SK-N-SH treated with all-trans-retinoic acid at 6 μM for 48 hours (cell line): Measurements from ENCODE around the gene SEH1L.

ENCODE experiments used
- ATAC-seq: fragments of 200-7000 bp; cut with Tn5 transposase; 3 replicates; pipeline ENCODE4 v1.9.1; 2020; ENCODE audit warnings: mild to moderate bottlenecking, moderate library complexity
- ARNTL ChIP-seq: fragments of 450-650 bp; formaldehyde crosslinking; IDR thresholded peaks from 2 replicates; pipeline ENCODE4 v1.5.0; 2020; ENCODE audit warnings: low read depth, mild to moderate bottlenecking, moderate library complexity, borderline replicate concordance
- BACH2 ChIP-seq: fragments of 250-450 bp; sonication (Bioruptor Pico); IDR thresholded peaks from 2 replicates; pipeline ENCODE4 v1.9.0; 2021; ENCODE audit warnings: mild to moderate bottlenecking, borderline replicate concordance
- CSDC2 ChIP-seq: fragments of 250-450 bp; sonication (Bioruptor Pico); IDR thresholded peaks from 2 replicates; pipeline ENCODE4 v1.5.0; 2020; ENCODE audit warnings: mild to moderate bottlenecking, moderate library complexity
- ESRRG ChIP-seq: fragments of 250-450 bp; sonication (Bioruptor Pico); IDR thresholded peaks from 2 replicates; pipeline ENCODE4 v1.6.1; 2021; ENCODE audit warnings: mild to moderate bottlenecking
- GLIS3 ChIP-seq: fragments of 250-450 bp; sonication (Bioruptor Pico); IDR thresholded peaks from 2 replicates; pipeline ENCODE4 v1.5.0; 2020; ENCODE audit warnings: mild to moderate bottlenecking, moderate library complexity
- ISL1 ChIP-seq: fragments of 250-450 bp; sonication (Bioruptor Pico); IDR thresholded peaks from 2 replicates; pipeline ENCODE4 v2.1.2; 2022; ENCODE audit warnings: mild to moderate bottlenecking, moderate library complexity
- OSR1 ChIP-seq: fragments of 250-450 bp; sonication (Bioruptor Pico); IDR thresholded peaks from 2 replicates; pipeline ENCODE4 v1.8.0; 2022; ENCODE audit warnings: moderate library complexity, mild to moderate bottlenecking, inconsistent platforms
- PPARA ChIP-seq: fragments of 250-450 bp; sonication (Bioruptor Pico); IDR thresholded peaks from 2 replicates; pipeline ENCODE4 v1.5.0; 2020; ENCODE audit warnings: mild to moderate bottlenecking, borderline replicate concordance
- RARB ChIP-seq: fragments of 250-450 bp; sonication (Bioruptor Pico); IDR thresholded peaks from 2 replicates; pipeline ENCODE4 v1.8.0; 2021; ENCODE audit warnings: mild to moderate bottlenecking, moderate library complexity
- TOX ChIP-seq: fragments of 250-450 bp; sonication (Bioruptor Pico); IDR thresholded peaks from 2 replicates; pipeline ENCODE4 v1.8.0; 2021; ENCODE audit warnings: mild to moderate bottlenecking, moderate library complexity, borderline replicate concordance
- ZC3H10 ChIP-seq: fragments of 250-450 bp; sonication (Bioruptor Pico); IDR thresholded peaks from 2 replicates; pipeline ENCODE4 v1.5.1; 2021; ENCODE audit warnings: mild to moderate bottlenecking, moderate library complexity
- ZFP3 ChIP-seq: fragments of 250-450 bp; sonication (Bioruptor Pico); IDR thresholded peaks from 2 replicates; pipeline ENCODE4 v1.5.0; 2020; ENCODE audit warnings: mild to moderate bottlenecking, moderate library complexity
- ZFP30 ChIP-seq: fragments of 450-650 bp; formaldehyde crosslinking; IDR thresholded peaks from 2 replicates; pipeline ENCODE4 v1.5.0; 2022; ENCODE audit warnings: mild to moderate bottlenecking, moderate library complexity
- ZNF565 ChIP-seq: fragments of 450-650 bp; formaldehyde crosslinking; conservative IDR thresholded peaks from 2 replicates; pipeline ENCODE4 v1.5.0; 2020; ENCODE audit warnings: low read depth, mild to moderate bottlenecking, moderate library complexity
- ZNF70 ChIP-seq: fragments of 450-650 bp; formaldehyde crosslinking; IDR thresholded peaks from 2 replicates; pipeline ENCODE4 v1.5.0; 2020; ENCODE audit warnings: mild to moderate bottlenecking, moderate library complexity
- ZNF8 ChIP-seq: fragments of 450-650 bp; formaldehyde crosslinking; IDR thresholded peaks from 2 replicates; pipeline ENCODE4 v1.5.0; 2020; ENCODE audit warnings: mild to moderate bottlenecking, moderate library complexity
- TF ChIP-seq, protein P1 (sequence below): fragments of 250-450 bp; sonication (Bioruptor Pico); IDR thresholded peaks from 2 replicates; pipeline ENCODE4 v1.5.1; 2020; ENCODE audit warnings: low read depth, mild to moderate bottlenecking, moderate library complexity
- TF ChIP-seq, protein P2 (sequence below): fragments of 250-450 bp; sonication (Bioruptor Pico); IDR thresholded peaks from 2 replicates; pipeline ENCODE4 v1.8.0; 2021; ENCODE audit warnings: low read depth, mild to moderate bottlenecking, moderate library complexity, borderline replicate concordance
- TF ChIP-seq, protein P3 (sequence below): fragments of 250-450 bp; sonication (Bioruptor Pico); IDR thresholded peaks from 2 replicates; pipeline ENCODE4 v1.5.0; 2020; ENCODE audit warnings: mild to moderate bottlenecking, moderate library complexity
- TF ChIP-seq, protein P4 (sequence below): fragments of 250-450 bp; sonication (Bioruptor Pico); IDR thresholded peaks from 2 replicates; pipeline ENCODE4 v1.5.1; 2021; ENCODE audit warnings: mild to moderate bottlenecking, moderate library complexity

SEH1L gene

DNA sequence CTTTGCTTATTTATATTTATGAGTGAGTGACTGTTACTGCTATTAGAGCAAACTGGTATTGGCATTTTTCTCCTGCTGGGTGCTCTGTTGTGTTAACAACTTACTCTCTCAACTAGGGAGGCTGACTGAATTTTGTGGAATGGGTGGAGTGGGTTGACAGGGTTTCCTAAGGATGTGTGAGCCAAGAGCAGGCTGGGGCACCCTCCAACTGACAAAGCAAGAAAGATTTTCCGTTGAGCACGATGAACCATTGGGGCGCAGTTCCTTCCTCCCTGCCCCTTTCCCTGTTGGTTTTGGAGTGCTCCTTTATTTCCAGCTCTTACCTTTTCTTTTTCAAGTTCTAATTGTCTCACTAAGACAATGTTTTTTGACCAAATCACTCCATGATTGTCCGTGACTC, 20.3 kb downstream of the SEH1L start:
- TF ChIP-seq ZFP3 (CRISPR knock-in tag) (no peak), ZFP30 (CRISPR knock-in tag) (no peak), ZNF565 (CRISPR knock-in tag) (no peak), PPARA (CRISPR knock-in tag) (no peak), CSDC2 (CRISPR knock-in tag) (no peak), OSR1 (CRISPR knock-in tag) (no peak), ZC3H10 (CRISPR knock-in tag) (no peak), ISL1 (no peak), BACH2 (no peak), ESRRG (no peak), ARNTL (CRISPR knock-in tag) (no peak), RARB (no peak)
- TF ChIP-seq, protein P1, sequence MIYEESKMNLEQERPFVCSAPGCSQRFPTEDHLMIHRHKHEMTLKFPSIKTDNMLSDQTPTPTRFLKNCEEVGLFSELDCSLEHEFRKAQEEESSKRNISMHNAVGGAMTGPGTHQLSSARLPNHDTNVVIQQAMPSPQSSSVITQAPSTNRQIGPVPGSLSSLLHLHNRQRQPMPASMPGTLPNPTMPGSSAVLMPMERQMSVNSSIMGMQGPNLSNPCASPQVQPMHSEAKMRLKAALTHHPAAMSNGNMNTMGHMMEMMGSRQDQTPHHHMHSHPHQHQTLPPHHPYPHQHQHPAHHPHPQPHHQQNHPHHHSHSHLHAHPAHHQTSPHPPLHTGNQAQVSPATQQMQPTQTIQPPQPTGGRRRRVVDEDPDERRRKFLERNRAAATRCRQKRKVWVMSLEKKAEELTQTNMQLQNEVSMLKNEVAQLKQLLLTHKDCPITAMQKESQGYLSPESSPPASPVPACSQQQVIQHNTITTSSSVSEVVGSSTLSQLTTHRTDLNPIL (CRISPR knock-in tag) = no peak
- TF ChIP-seq, protein P2, sequence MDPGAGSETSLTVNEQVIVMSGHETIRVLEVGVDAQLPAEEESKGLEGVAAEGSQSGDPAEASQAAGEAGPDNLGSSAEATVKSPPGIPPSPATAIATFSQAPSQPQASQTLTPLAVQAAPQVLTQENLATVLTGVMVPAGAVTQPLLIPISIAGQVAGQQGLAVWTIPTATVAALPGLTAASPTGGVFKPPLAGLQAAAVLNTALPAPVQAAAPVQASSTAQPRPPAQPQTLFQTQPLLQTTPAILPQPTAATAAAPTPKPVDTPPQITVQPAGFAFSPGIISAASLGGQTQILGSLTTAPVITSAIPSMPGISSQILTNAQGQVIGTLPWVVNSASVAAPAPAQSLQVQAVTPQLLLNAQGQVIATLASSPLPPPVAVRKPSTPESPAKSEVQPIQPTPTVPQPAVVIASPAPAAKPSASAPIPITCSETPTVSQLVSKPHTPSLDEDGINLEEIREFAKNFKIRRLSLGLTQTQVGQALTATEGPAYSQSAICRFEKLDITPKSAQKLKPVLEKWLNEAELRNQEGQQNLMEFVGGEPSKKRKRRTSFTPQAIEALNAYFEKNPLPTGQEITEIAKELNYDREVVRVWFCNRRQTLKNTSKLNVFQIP (CRISPR knock-in tag) = no peak
- TF ChIP-seq, protein P3, sequence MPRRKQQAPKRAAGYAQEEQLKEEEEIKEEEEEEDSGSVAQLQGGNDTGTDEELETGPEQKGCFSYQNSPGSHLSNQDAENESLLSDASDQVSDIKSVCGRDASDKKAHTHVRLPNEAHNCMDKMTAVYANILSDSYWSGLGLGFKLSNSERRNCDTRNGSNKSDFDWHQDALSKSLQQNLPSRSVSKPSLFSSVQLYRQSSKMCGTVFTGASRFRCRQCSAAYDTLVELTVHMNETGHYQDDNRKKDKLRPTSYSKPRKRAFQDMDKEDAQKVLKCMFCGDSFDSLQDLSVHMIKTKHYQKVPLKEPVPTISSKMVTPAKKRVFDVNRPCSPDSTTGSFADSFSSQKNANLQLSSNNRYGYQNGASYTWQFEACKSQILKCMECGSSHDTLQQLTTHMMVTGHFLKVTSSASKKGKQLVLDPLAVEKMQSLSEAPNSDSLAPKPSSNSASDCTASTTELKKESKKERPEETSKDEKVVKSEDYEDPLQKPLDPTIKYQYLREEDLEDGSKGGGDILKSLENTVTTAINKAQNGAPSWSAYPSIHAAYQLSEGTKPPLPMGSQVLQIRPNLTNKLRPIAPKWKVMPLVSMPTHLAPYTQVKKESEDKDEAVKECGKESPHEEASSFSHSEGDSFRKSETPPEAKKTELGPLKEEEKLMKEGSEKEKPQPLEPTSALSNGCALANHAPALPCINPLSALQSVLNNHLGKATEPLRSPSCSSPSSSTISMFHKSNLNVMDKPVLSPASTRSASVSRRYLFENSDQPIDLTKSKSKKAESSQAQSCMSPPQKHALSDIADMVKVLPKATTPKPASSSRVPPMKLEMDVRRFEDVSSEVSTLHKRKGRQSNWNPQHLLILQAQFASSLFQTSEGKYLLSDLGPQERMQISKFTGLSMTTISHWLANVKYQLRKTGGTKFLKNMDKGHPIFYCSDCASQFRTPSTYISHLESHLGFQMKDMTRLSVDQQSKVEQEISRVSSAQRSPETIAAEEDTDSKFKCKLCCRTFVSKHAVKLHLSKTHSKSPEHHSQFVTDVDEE (CRISPR knock-in tag) = no peak
- no peak for ATAC-seq

- no peak for TF ChIP-seq ZNF8
- no peak for ATAC-seq
Measured at GRCh38 chr18:12968619-12969018, 20.8 kb downstream of the SEH1L start.

- ATAC-seq = no peak
- no peak for TF ChIP-seq ZNF8
- TF ChIP-seq, protein P3 (CRISPR knock-in tag) = no peak
- no peak for TF ChIP-seq ZFP30 (CRISPR knock-in tag)
- no peak for TF ChIP-seq ZFP3 (CRISPR knock-in tag)
Measured at GRCh38 chr18:12973562-12974213, 25.9 kb downstream of the SEH1L start.

- ATAC-seq = no peak
- TF ChIP-seq TOX (CRISPR knock-in tag) (no peak), OSR1 (CRISPR knock-in tag) (no peak), GLIS3 (CRISPR knock-in tag) (no peak), ZFP30 (CRISPR knock-in tag) (no peak), ZNF70 (no peak), RARB (no peak), ARNTL (CRISPR knock-in tag) (no peak), ZNF8 (no peak)
- TF ChIP-seq, protein P3 (CRISPR knock-in tag) = no peak
- TF ChIP-seq, protein P2 (CRISPR knock-in tag) = no peak
- TF ChIP-seq, protein P4, sequence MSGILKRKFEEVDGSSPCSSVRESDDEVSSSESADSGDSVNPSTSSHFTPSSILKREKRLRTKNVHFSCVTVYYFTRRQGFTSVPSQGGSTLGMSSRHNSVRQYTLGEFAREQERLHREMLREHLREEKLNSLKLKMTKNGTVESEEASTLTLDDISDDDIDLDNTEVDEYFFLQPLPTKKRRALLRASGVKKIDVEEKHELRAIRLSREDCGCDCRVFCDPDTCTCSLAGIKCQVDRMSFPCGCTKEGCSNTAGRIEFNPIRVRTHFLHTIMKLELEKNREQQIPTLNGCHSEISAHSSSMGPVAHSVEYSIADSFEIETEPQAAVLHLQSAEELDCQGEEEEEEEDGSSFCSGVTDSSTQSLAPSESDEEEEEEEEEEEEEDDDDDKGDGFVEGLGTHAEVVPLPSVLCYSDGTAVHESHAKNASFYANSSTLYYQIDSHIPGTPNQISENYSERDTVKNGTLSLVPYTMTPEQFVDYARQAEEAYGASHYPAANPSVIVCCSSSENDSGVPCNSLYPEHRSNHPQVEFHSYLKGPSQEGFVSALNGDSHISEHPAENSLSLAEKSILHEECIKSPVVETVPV (CRISPR knock-in tag) = no peak
Measured at GRCh38 chr18:12975488-12975887, 27.7 kb downstream of the SEH1L start.
